Spinal cord (tissue), 10 donors: Measurements from ENCODE around the gene PDLIM7. TPM values are rescaled to one million over a fixed set of nuclear protein-coding genes. Genes with fewer than 3 reads are reported as not detected.

Experiments used
- DNase-seq, 6 donors: peaks; one replicate each; pipeline versions ENCODE4 v3.0.0 to v3.0.0-alpha.2; 2013 to 2015; ENCODE audit warnings: low spot score in 6 of 6, low read depth in 4 of 6
- H3K27ac ChIP-seq: one replicate; pipeline ENCODE4 v1.5.1; 2013; ENCODE audit warnings: low read depth, low read length, control low read depth
- H3K27me3 ChIP-seq: one replicate; pipeline ENCODE4 v1.6.1; 2013; ENCODE audit warnings: low read length; ENCODE audit not compliant: control insufficient read depth, insufficient read depth
- H3K36me3 ChIP-seq: one replicate; pipeline ENCODE4 v1.6.1; 2013; ENCODE audit warnings: low read length; ENCODE audit not compliant: control insufficient read depth, insufficient read depth
- H3K4me1 ChIP-seq: one replicate; pipeline ENCODE4 v1.6.1; 2013; ENCODE audit warnings: low read length; ENCODE audit not compliant: control insufficient read depth, insufficient read depth
- H3K4me3 ChIP-seq: one replicate; pipeline ENCODE4 v1.5.1; 2013; ENCODE audit warnings: low read depth, low read length, control low read depth
- H3K9me3 ChIP-seq: one replicate; pipeline ENCODE4 v1.6.1; 2013; ENCODE audit warnings: low read length; ENCODE audit not compliant: control insufficient read depth, insufficient read depth
- WGBS: methylation state at CpG from one replicate; pipeline ENCODE4 v1.1.5; 2013; ENCODE audit warnings: missing lambda C conversion rate; ENCODE audit not compliant: insufficient coverage; 5-methylcytosine and 5-hydroxymethylcytosine counted together
- polyA plus RNA-seq, 2 donors: library from polyadenylated mRNA; unstranded; fragments of 120-200 nt; gene quantifications; one replicate each; pipeline ENCODE4 v1.2.1, GENCODE V29; 2013; ENCODE audit not compliant: insufficient read length in 2 of 2
- total RNA-seq, 2 donors: library from RNA; depleted of rRNA in 1 of 2; stranded (reverse); fragments of 120-200 nt in 1 of 2; fragments of >200 nt in 1 of 2; gene quantifications; one replicate each; pipeline versions ENCODE4 v1.2.3 to v1.2.4, GENCODE V29; 2013 to 2014
- donor health status: healthy.

Gene PDLIM7
- total and polyA plus RNA-seq, 4 donors, result 23.4 to 128 (median 64.2) TPM

DNA sequence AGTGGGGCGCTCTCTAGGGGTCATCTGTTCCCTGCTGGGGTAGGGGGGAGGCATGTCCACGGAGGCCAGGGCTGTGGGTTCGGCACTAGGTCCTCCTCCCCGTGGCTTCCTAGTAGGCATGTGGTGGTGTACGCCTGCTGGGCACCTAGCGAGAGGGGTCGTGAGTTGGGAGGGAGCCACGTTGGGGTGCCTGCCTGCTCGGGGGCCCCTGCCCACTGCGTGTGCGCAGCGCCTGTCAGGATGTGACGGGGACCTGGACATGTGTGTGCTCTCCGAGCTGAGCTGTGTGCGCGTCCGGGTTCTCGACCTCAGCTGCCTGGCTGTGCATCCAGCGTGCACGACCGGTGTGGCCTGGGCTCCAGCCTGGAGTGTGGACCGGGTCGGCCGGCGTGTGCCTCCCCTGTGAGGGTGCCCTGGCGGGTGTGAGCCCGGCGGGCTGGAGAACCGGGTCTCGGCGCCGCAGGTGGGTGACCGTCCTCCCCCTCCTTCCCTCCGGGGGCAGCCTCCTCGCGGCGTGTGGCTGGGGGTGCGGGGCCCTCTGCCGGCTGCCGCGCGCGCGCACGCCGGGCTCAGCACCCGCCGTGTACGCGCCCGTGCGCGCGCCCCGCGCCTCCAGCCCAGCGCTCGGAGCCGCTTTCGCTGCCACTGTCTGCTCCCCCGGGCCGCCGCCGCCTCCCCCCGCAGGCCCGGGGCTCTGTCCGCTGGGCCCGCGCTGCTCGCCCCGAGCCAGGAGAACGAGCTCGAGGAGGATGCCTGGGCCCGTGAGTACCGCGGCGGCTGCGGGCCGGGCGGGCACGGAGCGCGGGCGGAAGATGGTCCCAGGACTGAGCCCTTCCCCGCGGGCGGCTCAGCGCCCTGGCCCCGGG is 51.0 kb downstream of the PDLIM7 start, which contains the start of gene PRR7:
TSS of gene PRR7 (plus strand) at position 615 of the 866 bp plus-strand sequence. CDS start 8,254 bp downstream, outside the sequence.
- peak within 1 kb of the TSS; percentile 56 for H3K4me3 ChIP-seq
- no peaks in the 10 kb centered on the region for H3K9me3 ChIP-seq
- H3K27ac ChIP-seq, result peak within 1 kb of the TSS; percentile 73
- H3K4me1 ChIP-seq, result peaks cover 52% of the 10 kb centered on the region
- under 1% methylated on average over 89 of the region's 89 CpGs for WGBS
- DNase-seq, result peak in 2 of 6 donors; percentile 92 to 94
- peaks cover 43% of the 10 kb centered on the region for H3K36me3 ChIP-seq
- no peaks in the 10 kb centered on the region for H3K27me3 ChIP-seq

DNA sequence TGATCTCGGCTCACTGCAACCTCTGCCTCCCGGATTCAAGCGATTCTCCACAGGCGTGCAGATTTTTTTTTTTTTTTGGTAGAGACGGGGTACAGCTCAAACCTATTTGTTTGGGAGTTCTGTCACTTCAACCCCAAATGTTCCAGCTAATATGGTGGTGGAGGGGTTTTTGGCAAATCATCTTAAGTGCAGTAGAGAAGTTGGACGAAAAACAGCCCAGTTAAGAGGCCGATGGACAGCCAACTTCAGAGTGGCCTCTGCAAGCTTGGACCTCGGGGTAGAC is 51.5 kb downstream of the PDLIM7 start:
- WGBS, result 0% methylated on average over 3 of the region's 8 CpGs
- H3K27me3 ChIP-seq, result no peaks in the 10 kb centered on the region
- no peaks in the 10 kb centered on the region for H3K9me3 ChIP-seq
- DNase-seq, result no peak
- peaks cover 46% of the 10 kb centered on the region for H3K36me3 ChIP-seq
- peaks cover 49% of the 10 kb centered on the region for H3K4me1 ChIP-seq
- no peak overlapping the region for H3K27ac ChIP-seq
- H3K4me3 ChIP-seq, result peak overlapping the region; percentile 56

DNA sequence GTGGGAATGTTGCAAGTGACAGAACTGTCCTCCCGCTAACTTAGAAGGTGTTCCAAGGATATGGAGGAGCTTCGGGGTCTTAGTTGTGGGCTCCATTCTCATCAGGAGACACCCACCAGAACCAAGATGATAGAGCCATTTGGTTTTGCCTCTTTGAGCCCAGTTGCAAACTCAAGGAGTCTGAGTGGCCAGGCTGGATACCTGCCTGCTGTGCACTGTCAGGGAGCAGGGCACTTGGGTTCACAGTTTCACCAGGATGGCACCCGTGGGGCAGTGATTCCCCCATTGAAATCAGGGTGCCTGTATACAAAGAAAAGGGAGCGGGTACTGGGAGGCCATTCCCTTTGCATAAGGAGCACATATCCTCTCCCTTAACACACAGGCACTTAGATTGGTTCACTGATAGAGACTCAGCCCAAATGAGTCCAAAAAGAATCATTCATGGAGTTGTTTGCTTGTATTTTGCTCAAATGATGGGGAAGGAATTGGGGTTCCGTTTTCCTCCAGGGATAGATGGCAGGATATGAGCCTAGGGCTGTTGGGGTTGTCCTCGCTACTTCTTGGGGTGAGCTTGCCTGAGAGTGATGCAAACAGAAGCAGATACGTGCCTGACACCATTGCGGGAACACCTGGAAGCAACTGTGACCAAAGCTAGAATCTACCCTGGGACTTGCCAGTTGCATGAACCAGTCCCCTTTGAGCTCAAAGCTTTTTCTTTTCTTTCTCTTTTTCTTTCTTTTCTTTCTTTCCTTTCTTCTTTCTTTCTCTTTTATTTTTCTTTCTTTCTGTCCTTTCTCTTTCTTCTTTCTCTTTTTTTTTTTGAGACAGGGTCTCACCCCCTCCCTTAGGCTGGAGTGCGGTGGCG is 52.1 kb downstream of the PDLIM7 start:
- 60% methylated on average over 4 of the region's 10 CpGs for WGBS
- Histone ChIP-seq H3K4me1 (peaks cover 43% of the 10 kb centered on the region), H3K4me3 (no peak overlapping the region), H3K27ac (no peak overlapping the region), H3K36me3 (peaks cover 46% of the 10 kb centered on the region), H3K27me3 (no peaks in the 10 kb centered on the region), H3K9me3 (no peaks in the 10 kb centered on the region)
- DNase-seq, result no peak

DNA sequence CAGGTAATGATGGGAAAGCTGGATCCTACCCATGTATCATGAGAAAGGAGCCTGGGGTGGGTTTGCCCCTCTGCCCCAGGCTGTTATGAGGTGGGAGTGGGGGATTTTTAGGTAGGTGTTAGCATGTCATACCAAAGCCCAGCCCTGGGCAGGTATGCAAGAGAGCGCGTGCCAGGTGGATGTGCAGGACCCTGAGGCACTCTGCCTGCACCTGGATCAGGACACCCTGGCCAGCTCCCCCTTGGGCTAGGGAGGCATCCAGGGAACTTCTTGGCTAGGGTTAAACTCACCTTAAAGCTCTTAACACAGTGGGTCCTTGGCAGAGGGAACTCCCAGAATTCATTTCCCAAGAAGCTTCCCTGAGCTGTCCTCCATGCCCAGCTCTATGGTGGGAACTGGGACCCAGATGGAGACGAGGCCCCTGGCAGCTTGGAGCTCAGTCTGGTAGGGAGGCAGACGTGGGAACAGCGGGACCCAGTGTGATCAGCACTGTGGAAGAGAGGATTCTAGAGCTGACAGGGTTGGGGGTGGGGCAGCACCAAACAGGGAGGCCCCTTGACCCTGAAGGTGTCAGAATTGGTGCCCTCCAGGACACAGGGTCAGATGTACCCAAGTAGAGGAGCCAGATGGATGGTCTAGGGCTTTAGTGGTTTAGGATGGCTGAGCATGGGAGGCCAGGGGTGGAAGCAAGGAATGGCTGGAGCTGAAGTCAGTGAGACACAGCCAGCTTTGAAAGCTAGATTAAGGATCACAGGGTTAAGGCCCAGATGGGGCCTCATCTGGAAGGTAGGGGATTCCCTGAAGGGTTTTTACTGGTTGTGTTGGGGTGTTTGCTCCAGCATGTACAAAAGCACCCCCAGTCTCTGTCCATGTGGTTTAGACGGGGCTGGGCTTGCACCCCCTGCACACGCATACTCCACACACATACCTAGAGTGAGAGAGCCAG is 53.0 kb downstream of the PDLIM7 start:
- Histone ChIP-seq H3K4me1 (peaks cover 34% of the 10 kb centered on the region), H3K27me3 (no peaks in the 10 kb centered on the region), H3K4me3 (no peak overlapping the region), H3K27ac (no peak overlapping the region), H3K36me3 (peaks cover 41% of the 10 kb centered on the region), H3K9me3 (no peaks in the 10 kb centered on the region)
- DNase-seq, result no peak
- WGBS, result 82% methylated on average over 5 of the region's 7 CpGs

DNA sequence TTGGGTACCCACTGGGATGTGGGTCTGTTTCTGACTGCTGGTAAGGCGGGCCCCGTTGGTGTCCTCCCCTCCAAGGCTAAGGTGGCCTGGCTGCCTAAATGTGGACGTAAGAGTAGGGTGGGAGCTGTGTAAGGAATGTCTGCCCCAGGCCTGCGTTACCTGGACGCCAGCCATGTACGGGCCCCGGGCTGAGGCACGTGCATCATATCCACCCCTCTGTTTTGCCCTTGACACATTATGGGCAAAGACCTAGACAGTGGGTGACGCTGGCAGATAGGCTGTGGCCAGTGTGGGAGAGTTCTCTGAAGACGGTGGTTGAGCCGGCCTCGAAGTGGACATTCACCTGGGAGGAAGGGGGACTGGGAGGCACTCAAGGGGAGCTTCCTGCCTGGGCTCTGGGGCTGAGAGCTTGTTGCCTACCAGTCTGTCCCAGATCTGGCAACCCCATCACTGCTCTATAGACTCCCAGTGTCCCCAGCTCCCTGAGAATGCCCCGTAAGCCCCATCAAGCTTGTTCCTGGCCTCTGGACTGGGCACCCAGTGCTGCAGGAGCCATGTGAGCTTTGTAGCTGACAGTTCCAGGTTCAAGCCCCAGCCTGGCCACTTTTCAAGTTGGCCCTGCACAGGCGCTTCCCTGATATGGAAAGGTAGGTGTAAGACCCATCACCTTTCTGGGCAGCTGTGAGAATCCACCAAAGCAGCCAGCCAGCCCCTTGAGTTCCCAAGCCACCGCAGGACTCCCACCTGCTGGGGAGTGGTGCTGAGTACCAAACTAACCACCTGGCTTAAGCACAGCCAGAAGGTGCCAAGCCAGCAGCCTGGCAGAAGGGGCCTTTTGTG is 54.0 kb downstream of the PDLIM7 start:
- Histone ChIP-seq H3K27ac (no peak overlapping the region), H3K9me3 (no peaks in the 10 kb centered on the region), H3K36me3 (peaks cover 42% of the 10 kb centered on the region), H3K4me3 (no peak overlapping the region), H3K27me3 (no peaks in the 10 kb centered on the region), H3K4me1 (peaks cover 24% of the 10 kb centered on the region)
- no peak for DNase-seq
- WGBS, result 89% methylated on average over 12 of the region's 15 CpGs

DNA sequence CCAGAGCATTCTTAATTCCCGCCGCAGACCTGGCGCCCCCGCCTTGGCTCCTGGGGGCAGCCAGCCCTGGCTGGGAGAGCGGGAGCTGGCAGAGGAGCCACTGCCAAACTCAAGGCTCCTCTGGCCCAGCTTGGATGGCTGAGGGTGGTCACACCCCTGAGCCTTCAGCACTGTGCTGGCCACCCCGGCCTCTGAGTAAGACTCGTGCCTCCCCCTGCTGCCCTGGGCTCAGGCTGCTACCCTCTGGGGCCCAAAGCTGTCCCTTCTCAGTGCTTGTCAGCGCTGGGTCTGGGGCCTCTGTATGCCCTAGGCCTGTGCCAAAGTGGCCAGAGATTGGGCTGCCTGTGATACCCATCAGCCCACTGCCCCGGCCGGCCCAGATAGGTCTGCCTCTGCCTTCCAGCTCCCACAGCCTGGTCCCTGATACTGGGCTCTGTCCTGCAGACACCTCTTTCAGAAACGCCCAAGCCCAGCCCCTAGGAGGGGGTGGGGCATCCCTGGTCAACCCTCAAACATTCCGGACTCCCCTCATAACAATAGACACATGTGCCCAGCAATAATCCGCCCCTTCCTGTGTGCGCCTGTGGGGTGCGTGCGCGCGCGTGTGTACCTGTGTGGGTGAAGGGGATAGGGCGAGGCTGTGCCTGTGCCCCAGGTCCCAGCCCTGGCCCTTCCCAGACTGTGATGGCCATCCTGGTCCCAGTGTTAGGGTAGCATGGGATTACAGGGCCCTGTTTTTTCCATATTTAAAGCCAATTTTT is 55.2 kb downstream of the PDLIM7 start:
- no peak overlapping the region for H3K4me3 ChIP-seq
- H3K4me1 ChIP-seq, result peaks cover 13% of the 10 kb centered on the region
- DNase-seq, result no peak
- H3K27me3 ChIP-seq, result no peaks in the 10 kb centered on the region
- H3K27ac ChIP-seq, result no peak overlapping the region
- H3K36me3 ChIP-seq, result peaks cover 54% of the 10 kb centered on the region
- WGBS, result 90% methylated on average over 11 of the region's 20 CpGs
- H3K9me3 ChIP-seq, result no peaks in the 10 kb centered on the region

DNA sequence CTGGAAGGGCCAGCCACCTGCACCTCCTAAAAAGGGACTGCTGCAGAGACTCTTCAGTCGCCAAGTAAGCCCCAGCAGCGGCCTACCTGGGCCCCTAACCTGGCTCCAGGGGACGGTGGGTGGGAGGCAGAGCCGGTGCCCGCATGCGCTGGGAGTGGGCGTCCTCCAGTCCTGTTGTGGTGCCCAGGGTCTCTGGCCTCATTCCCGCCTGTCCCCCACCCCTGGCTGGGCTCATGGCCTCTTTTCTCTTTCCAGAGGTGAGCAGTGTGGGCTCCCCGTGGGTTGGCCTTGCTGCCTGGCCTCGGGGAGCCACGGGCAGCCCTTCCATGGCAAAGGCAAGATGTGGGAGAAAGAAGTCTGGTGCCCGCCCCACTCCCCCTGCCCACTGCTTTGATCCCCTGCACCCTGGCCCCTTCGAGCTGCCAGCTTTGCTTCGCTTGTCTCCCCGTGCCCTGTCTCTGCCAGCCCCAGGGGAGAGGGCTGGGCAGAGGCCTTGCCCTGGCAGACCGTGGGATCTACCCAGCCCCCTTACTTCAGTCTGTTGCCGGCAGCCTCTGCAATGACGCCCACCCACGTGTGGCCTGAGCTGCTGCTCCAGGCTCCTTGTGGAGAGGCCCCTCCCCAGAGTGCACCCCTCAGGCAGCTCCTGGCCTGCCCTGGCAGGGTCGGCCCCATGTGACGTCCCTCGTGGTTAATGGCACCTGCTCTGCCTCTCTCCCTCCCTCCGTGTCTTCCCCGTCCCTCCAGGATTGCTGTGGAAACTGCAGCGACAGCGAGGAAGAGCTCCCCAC is 56.2 kb downstream of the PDLIM7 start:
- peaks cover 63% of the 10 kb centered on the region for H3K36me3 ChIP-seq
- no peak overlapping the region for H3K4me3 ChIP-seq
- peaks cover 9% of the 10 kb centered on the region for H3K4me1 ChIP-seq
- 85% methylated on average over 23 of the region's 26 CpGs for WGBS
- no peaks in the 10 kb centered on the region for H3K27me3 ChIP-seq
- DNase-seq, result no peak
- H3K27ac ChIP-seq, result no peak overlapping the region
- no peaks in the 10 kb centered on the region for H3K9me3 ChIP-seq
